H4 (cell line): ENCODE results near the gene CCR5AS.

ENCODE experiments used
- DNase-seq: peaks from one replicate; pipeline ENCODE4 v3.0.0-alpha.2; 2015; ENCODE audit warnings: low spot score

CCR5AS gene

DNA sequence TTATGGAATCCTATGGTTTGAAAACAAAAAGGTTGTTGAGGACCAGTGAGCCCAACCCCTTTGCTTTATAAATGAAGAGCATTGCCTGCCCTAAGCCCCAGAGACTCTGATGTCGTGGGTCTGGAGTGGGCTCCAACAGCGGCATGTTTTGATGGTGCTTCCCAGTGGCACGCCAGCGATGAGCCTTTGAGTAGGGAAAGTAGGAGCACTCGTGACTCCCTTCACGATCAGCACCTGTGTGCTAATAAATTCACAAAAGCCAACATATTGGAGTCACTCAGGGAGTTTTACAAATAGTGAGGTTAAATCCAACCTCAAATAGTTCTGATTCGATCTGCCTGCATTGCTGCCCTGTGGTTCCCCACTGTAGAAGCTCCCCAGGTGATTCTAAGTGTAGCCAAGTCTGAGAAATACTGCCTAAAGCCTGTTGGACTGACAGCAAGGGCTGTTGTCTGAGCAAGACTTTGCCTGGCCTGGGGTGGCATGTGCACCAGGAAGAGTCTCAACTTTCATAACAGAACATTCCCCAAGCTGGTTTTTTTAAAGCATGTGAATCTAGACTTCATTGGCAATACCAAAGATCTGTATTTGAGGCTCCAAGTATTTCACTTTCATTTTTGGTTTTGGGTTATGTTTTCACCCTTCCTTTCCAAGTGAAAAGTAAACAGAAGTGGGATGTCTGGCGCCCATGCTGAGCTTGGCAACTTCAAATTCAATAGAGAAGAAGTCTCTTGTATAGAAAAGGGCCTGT, 26.2 kb downstream of the CCR5AS start:
- DNase-seq: no peak

DNA sequence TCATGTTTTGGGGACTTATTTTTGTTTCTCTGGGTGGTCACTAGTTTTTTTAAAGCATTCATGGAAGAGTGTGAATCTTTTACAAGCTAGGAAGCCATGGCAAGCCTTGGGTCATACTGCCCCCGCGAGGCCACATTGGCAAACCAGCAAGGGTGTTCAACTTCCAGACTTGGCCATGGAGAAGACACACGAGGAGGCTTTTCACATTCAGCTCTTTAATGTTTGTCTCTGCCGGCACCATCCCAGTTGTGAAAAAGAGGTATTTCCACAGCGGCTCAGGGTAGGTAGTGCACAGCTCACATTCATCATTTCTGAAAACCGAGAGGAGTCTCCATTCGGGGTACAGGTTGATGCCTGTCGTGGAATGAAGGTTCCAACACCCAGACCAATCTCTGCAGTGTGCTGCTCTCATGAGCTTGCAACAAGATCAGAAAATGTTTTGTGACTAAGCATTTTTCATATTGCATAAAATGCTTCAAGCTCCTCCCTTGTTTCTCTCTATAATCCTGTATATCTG, 28.4 kb downstream of the CCR5AS start:
- DNase-seq: peak; percentile 40

DNA sequence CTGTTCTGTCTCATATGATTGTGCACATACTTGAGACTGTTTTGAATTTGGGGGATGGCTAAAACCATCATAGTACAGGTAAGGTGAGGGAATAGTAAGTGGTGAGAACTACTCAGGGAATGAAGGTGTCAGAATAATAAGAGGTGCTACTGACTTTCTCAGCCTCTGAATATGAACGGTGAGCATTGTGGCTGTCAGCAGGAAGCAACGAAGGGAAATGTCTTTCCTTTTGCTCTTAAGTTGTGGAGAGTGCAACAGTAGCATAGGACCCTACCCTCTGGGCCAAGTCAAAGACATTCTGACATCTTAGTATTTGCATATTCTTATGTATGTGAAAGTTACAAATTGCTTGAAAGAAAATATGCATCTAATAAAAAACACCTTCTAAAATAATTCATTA, 31.1 kb downstream of the CCR5AS start:
- DNase-seq: no peak

DNA sequence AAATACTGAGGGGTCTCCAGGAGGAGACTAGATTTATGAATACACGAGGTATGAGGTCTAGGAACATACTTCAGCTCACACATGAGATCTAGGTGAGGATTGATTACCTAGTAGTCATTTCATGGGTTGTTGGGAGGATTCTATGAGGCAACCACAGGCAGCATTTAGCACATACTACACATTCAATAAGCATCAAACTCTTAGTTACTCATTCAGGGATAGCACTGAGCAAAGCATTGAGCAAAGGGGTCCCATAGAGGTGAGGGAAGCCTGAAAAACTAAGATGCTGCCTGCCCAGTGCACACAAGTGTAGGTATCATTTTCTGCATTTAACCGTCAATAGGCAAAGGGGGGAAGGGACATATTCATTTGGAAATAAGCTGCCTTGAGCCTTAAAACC, 31.6 kb downstream of the CCR5AS start:
- DNase-seq: no peak

DNA sequence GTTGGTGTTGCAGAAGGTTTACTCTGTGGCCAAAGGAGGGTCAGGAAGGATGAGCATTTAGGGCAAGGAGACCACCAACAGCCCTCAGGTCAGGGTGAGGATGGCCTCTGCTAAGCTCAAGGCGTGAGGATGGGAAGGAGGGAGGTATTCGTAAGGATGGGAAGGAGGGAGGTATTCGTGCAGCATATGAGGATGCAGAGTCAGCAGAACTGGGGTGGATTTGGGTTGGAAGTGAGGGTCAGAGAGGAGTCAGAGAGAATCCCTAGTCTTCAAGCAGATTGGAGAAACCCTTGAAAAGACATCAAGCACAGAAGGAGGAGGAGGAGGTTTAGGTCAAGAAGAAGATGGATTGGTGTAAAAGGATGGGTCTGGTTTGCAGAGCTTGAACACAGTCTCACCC, 32.1 kb downstream of the CCR5AS start:
- no peak for DNase-seq

DNA sequence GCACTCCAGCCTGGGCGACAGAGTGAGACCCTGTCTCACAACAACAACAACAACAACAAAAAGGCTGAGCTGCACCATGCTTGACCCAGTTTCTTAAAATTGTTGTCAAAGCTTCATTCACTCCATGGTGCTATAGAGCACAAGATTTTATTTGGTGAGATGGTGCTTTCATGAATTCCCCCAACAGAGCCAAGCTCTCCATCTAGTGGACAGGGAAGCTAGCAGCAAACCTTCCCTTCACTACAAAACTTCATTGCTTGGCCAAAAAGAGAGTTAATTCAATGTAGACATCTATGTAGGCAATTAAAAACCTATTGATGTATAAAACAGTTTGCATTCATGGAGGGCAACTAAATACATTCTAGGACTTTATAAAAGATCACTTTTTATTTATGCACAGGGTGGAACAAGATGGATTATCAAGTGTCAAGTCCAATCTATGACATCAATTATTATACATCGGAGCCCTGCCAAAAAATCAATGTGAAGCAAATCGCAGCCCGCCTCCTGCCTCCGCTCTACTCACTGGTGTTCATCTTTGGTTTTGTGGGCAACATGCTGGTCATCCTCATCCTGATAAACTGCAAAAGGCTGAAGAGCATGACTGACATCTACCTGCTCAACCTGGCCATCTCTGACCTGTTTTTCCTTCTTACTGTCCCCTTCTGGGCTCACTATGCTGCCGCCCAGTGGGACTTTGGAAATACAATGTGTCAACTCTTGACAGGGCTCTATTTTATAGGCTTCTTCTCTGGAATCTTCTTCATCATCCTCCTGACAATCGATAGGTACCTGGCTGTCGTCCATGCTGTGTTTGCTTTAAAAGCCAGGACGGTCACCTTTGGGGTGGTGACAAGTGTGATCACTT, 34.1 kb downstream of the CCR5AS start:
- DNase-seq: peak; percentile 25

DNA sequence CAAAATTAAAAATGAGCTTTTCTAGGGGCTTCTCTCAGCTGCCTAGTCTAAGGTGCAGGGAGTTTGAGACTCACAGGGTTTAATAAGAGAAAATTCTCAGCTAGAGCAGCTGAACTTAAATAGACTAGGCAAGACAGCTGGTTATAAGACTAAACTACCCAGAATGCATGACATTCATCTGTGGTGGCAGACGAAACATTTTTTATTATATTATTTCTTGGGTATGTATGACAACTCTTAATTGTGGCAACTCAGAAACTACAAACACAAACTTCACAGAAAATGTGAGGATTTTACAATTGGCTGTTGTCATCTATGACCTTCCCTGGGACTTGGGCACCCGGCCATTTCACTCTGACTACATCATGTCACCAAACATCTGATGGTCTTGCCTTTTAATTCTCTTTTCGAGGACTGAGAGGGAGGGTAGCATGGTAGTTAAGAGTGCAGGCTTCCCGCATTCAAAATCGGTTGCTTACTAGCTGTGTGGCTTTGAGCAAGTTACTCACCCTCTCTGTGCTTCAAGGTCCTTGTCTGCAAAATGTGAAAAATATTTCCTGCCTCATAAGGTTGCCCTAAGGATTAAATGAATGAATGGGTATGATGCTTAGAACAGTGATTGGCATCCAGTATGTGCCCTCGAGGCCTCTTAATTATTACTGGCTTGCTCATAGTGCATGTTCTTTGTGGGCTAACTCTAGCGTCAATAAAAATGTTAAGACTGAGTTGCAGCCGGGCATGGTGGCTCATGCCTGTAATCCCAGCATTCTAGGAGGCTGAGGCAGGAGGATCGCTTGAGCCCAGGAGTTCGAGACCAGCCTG, 35.1 kb downstream of the CCR5AS start:
- DNase-seq: no peak

DNA sequence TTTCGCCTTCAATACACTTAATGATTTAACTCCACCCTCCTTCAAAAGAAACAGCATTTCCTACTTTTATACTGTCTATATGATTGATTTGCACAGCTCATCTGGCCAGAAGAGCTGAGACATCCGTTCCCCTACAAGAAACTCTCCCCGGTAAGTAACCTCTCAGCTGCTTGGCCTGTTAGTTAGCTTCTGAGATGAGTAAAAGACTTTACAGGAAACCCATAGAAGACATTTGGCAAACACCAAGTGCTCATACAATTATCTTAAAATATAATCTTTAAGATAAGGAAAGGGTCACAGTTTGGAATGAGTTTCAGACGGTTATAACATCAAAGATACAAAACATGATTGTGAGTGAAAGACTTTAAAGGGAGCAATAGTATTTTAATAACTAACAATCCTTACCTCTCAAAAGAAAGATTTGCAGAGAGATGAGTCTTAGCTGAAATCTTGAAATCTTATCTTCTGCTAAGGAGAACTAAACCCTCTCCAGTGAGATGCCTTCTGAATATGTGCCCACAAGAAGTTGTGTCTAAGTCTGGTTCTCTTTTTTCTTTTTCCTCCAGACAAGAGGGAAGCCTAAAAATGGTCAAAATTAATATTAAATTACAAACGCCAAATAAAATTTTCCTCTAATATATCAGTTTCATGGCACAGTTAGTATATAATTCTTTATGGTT, 35.9 kb downstream of the CCR5AS start, which contains the start of gene CCR5:
TSS of gene CCR5 (plus strand) at position 108 of the 680 bp plus-strand sequence. CDS start 1,957 bp downstream, outside the sequence.
- no peak for DNase-seq

DNA sequence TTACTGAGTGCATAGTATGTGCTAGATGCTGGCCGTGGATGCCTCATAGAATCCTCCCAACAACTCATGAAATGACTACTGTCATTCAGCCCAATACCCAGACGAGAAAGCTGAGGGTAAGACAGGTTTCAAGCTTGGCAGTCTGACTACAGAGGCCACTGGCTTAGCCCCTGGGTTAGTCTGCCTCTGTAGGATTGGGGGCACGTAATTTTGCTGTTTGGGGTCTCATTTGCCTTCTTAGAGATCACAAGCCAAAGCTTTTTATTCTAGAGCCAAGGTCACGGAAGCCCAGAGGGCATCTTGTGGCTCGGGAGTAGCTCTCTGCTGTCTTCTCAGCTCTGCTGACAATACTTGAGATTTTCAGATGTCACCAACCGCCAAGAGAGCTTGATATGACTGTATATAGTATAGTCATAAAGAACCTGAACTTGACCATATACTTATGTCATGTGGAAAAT, 37.2 kb downstream of the CCR5AS start:
- no peak for DNase-seq

DNA sequence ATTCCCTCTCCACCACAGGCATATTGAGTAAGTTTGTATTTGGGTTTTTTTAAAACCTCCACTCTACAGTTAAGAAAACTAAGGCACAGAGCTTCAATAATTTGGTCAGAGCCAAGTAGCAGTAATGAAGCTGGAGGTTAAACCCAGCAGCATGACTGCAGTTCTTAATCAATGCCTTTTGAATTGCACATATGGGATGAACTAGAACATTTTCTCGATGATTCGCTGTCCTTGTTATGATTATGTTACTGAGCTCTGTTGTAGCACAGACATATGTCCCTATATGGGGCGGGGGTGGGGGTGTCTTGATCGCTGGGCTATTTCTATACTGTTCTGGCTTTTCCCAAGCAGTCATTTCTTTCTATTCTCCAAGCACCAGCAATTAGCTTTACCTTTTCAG, 37.7 kb downstream of the CCR5AS start:
- DNase-seq: no peak

DNA sequence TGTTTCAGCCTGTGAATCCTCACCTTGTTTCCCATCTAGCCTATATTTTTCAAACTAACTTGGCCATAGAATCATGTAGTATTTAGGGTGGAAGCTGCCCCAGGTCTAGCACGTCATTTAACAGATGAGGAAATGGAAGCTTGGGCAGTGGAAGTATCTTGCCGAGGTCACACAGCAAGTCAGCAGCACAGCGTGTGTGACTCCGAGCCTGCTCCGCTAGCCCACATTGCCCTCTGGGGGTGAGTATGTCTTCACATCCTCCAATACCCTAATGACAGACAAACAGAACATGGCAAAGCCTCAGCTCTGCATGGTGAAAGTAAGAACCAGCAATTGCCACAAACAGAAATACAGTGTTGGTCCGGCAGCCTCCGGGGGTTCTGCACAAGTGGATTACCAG, 38.3 kb downstream of the CCR5AS start:
- DNase-seq: peak; percentile 19

DNA sequence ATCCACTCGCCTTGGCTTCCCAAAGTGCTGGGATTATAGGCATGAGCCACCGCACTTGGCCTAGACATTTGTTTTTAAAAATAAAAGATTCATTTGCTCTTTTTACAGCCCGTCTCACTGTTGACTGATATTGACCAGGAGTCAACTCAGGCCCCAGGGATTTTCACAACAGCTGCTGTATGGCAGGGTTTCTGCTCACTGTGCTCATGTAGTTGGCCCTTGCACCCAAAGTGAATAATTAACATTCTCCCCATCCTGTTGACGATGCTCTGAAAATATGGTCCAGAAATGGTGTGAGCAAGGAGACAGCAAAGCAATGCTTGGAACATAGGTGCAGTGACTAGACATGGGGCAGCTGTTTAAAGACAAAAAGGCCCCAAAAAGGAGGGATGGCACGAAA, 39.1 kb downstream of the CCR5AS start:
- no peak for DNase-seq

DNA sequence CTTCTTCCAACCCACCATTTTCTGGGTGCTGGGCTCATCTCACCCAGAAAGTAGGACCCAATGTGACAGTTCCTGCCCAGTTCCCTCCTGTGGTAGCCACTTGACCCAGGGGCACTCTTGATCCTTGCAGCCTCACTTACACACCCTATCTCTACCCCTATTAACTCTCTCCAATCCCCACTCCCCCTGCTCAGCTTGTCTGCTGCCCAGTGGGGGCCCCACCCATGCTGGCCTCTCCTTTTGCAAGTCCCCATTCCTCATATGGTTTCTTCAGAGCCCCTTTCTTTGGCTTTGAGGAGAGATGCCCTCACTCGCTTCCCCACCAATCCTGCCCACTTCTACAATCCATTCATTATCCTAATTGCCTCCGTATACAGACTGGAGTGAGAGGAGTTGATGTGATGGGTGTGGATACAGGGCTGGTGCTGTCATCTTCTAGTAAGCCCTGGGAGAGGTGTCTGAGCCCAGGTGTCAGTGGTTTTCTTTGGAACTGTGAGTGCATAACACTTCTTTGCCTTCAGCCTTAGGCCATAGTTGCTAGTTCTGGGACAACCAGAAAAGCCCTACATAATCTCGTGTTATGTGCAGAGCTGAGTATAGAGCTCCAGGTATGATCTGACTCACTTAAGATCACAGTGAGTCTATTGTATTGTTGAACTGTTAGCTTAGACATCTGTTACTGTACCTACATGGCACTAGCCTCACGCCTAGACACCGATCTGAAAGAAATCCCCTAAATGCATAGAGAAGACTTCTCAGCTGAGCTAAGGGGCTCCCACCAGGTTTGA, 40.9 kb downstream of the CCR5AS start:
- no peak for DNase-seq

DNA sequence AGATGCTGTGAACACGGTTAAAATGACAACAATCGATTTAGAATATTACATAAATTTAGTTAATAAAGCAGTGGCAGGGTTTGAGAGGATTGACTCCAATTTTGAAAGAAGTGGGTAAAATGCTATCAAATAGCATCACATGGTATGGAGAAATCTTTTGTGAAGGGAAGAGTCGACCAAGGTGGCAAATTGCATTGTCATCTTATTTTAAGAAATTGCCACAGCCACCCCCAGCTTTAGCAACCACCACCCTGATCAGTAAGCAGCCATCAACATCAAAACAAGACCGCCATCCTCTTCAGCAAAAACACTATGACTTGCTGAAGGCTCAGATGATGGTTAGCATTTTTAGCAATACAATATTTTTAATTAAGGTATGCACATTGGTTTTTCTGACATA, 41.8 kb downstream of the CCR5AS start:
- DNase-seq: no peak

DNA sequence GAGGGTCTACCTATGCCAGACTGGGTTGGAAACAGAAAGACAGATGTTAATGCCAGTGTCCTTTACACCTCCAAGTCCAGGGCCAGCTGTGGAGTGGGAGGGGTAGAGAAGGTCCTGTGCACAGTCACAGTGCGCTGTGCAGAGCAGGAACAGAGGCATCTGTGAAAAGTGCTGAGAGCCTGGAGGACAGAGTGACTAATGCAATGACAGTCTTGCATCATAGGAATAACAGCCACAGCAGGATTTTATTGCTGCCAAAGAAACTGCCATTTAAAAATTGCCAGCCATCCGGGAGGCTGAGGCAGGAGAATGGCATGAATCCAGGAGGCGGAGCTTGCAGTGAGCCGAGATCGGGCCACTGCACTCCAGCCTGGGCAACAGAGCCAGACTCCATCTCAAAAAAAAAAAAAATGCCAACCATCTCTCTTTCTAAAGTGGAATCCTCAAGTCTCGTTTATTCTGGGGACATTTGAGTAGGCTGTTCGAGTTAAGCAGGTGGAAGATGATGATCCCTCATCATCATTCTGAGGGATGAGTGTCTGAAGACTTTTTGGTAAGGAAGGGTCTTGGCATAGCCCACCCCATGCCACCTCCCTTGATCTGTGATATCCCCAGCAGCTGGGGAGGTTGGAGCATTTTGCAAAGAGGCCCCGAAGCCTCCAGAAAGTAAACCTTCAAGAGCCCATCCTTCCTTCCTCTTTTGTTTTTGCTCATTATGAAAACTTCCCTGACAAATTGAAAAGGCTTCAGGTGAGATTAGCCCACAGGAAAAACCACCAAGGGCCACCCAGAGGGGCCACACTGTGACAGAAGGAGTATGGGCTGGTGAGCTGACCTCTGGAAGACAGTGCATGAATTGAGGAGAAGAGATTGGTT, 45.2 kb downstream of the CCR5AS start:
- peak; percentile 77 for DNase-seq

DNA sequence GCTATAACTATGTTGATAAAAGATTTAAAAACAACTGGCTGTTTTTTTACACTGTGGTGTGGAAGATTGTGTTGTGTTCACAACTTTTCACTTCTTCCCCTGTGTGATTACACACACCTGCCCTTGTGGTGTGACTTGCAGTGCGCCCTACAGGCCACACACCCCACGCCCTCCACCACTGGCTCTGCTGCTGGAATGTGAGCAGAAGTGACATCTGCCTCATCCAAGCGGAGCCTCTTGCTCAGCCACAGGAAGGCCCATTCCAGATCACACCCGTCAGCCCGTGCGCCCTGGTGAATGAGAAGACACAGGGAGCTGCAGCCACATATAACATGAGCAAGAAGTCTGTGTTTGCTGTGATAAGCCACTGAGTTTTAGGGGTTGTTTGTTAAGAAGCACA, 46.0 kb downstream of the CCR5AS start:
- no peak for DNase-seq

DNA sequence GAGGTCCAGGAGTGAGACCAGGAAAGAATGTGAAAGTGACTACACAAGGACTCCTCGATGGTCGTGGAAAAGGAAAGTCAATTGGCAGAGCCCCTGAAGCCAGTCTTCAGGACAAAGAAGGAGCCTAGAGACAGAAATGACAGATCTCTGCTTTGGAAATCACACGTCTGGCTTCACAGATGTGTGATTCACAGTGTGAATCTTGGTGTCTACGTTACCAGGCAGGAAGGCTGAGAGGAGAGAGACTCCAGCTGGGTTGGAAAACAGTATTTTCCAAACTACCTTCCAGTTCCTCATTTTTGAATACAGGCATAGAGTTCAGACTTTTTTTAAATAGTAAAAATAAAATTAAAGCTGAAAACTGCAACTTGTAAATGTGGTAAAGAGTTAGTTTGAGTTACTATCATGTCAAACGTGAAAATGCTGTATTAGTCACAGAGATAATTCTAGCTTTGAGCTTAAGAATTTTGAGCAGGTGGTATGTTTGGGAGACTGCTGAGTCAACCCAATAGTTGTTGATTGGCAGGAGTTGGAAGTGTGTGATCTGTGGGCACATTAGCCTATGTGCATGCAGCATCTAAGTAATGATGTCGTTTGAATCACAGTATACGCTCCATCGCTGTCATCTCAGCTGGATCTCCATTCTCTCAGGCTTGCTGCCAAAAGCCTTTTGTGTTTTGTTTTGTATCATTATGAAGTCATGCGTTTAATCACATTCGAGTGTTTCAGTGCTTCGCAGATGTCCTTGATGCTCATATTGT, 47.0 kb downstream of the CCR5AS start:
- peak; percentile 10 for DNase-seq

DNA sequence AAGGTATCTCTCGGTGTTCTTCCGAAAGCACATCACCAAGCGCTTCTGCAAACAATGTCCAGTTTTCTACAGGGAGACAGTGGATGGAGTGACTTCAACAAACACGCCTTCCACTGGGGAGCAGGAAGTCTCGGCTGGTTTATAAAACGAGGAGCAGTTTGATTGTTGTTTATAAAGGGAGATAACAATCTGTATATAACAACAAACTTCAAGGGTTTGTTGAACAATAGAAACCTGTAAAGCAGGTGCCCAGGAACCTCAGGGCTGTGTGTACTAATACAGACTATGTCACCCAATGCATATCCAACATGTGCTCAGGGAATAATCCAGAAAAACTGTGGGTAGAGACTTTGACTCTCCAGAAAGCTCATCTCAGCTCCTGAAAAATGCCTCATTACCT, 48.4 kb downstream of the CCR5AS start:
- DNase-seq: no peak

DNA sequence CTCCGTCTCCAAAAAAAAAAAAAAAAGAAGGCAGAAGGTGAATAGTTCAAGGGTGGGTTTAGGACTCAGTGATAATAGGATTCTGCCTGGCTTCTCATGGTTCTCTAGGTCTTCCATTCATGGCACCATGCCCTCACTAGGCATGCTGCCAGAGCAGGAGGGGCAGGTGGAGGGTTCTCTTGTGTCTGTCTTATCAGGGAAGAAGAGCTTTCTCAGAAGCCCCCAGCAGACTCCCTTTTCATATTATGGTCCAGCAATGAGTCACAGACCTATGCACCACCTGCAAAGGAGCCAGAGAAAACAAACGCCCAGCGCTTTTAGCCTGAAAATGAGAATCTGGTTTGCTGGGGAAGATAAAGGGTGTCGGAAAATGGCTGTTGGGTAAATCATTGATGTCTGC, 50.0 kb downstream of the CCR5AS start:
- no peak for DNase-seq
